Stimulated activated CD4-positive, alpha-beta T cell treated with anti-CD3 and anti-CD28 coated beads, TNF-alpha, amount 100 ng/mL, for 48 hours (primary cell): Measurements from ENCODE around the gene RASSF8.
A peak's percentile ranks its signal among the peaks of the same experiment; 100 is the strongest.

ENCODE experiments used
- DNase-seq, 3 donors: peaks; one replicate each; pipeline ENCODE4 v3.0.0-alpha.2; 2020; ENCODE audit warnings: low read depth in 3 of 3

RASSF8 gene

DNA sequence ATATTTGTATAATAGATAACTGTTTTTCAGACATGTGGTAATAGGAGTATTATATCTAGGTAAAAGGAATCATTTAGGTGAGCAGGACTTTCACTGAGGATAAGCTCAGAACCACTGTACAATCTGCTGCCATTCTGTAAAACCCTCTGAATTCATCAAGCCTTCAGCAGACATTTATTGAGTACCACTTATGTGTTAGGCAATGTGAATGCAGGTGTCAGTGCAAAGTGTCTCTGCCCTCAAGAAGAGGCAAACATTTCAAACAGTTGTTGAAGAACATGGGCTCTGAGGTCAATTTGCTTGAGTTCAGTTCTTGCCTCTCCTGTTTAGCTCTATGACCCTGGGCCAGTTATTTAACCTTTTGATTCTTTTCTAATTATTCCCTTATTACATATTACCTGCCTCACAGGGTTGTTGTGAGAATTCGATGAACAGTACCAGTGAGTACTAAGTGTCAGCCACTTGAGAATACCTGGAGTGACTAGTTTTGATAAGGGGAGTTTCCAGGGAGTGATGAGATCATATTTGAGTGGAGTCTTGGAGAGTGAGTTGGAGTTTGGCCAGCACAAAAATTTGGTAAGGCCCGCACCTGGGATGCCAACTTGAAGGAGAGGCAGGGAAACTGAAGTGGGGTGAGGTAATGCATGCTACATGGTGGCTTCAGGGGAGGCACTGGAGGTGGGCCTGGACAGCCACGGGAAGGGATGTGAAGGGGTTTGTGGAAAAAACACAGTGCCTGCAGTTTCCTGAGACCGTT is 33.7 kb downstream of the RASSF8 start:
- DNase-seq, result no peak

GRCh38 chr12:25993901-25994651 is 35.6 kb downstream of the RASSF8 start:
- DNase-seq, result no peak

GRCh38 chr12:25994901-25995625 is 36.6 kb downstream of the RASSF8 start:
- DNase-seq, result no peak

- no peak for DNase-seq
Measured at GRCh38 chr12:25995906-25996305, 37.4 kb downstream of the RASSF8 start.

DNA sequence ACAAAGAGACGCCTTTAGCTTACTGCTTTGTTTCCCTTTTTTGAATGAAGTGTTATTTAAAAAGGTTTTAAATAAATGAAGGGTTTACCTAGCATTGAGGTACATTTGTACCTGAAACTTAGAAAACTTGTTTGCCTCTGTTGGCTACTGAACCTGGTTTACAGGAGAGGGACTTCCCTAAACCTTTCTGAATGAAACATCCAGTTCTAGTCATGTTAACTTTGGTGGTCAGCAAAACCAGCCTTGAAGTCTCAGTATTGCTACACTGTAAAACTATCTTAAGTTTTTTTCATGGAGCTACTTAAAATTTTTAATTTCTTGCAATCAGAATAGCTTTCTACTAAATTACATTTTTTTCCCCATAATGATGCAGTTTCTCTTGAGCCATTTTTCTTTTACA is 38.2 kb downstream of the RASSF8 start:
- no peak for DNase-seq

- no peak for DNase-seq
Measured at GRCh38 chr12:25997201-25997963, 38.9 kb downstream of the RASSF8 start.

- no peak for DNase-seq
Measured at GRCh38 chr12:26000898-26001297, 42.4 kb downstream of the RASSF8 start.

- DNase-seq, result no peak
Measured at GRCh38 chr12:26001530-26001929, 43.0 kb downstream of the RASSF8 start.

DNA sequence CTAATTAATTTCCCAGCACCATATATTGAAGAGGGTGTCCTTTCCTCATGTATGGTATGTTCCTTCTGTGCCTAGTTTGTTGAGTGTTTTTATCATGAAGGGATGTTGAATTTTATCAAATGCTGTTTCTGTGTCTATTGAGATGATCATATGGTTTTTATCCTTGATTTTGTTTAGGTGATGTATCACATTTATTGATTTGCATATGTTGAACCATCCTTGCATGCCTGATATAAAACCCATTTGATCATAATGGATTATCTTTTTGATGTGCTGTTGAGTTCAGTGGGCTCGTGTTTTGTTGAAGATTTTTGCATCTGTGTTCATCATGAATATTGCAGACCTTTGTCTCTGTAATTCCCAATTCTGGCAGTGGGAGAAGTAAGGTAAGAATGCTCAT is 44.6 kb downstream of the RASSF8 start:
- no peak for DNase-seq

- no peak for DNase-seq
Measured at GRCh38 chr12:26007566-26007965, 49.1 kb downstream of the RASSF8 start.

GRCh38 chr12:26009593-26009992 is 51.1 kb downstream of the RASSF8 start:
- DNase-seq, result no peak

GRCh38 chr12:26010293-26010821 is 51.9 kb downstream of the RASSF8 start:
- no peak for DNase-seq

GRCh38 chr12:26011099-26011498 is 52.6 kb downstream of the RASSF8 start:
- DNase-seq, result no peak

GRCh38 chr12:26014085-26014484 is 55.6 kb downstream of the RASSF8 start:
- DNase-seq, result no peak

- no peak for DNase-seq
Measured at GRCh38 chr12:26016516-26016915, 58.0 kb downstream of the RASSF8 start.

- peak in 1 of 3 donors; percentile 6 for DNase-seq
Measured at GRCh38 chr12:26017484-26018211, 59.2 kb downstream of the RASSF8 start.

- no peak for DNase-seq
Measured at GRCh38 chr12:26018926-26019325, 60.4 kb downstream of the RASSF8 start.

DNA sequence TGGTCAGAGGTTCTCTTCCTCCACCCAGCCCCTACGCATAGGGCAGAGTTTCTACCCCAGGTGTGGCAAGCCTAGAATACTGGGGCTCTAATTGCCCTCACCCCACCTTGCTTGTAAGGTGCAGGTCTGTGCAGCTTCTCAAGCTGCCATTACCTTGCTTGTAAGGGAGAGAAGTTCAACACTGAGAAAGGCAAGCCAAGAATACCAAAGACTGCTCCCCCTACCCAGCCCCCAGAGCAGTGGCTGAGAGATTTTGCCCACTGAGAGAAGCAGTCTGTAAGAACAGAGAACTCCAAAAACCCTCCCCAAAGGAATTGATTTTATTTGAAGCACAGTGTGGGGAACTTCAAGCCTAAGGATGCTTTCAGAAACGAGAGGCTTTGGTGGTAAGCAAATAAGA is 63.1 kb downstream of the RASSF8 start:
- no peak for DNase-seq

- no peak for DNase-seq
Measured at GRCh38 chr12:26022043-26022442, 63.6 kb downstream of the RASSF8 start.

DNA sequence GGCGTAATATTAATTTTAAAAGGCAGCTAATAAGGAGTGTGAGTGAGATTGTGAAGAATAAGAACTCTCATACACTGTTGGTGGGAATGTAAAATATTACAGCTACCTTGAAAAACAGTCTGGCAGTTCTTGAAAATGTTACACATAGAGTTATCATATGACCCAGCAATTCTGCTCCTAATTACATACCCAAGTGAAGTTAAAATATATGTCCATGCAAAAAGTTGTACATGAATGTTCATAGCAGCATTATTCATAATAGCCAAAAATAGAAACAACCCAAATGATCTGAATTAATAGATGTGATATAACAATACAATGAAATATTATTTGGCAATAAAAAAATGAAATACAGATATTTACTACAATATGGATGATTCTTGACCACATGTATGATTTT is 68.2 kb downstream of the RASSF8 start:
- no peak for DNase-seq

DNA sequence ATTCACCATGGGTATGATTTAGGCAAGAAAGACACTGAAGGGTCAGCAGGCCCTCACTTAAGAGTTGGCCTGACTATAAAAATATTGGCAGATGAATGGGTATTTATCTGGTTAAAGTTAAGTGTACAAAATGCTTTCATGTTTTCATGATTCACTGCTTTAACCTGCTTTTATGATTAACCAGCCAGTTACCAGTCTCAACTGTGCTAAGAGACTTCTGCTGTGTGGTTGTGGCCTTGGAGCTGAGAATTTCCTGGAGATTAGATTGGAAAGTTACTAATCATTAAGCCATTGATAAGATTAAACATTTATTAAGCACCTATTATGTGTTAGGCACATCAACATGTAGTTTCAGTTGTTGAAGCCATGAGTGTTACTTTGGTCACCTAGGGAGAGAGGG is 68.9 kb downstream of the RASSF8 start:
- no peak for DNase-seq
